CD14-positive monocyte (primary cell): ENCODE data around the gene VAV2. TPM values are rescaled to one million over a fixed set of nuclear protein-coding genes. Genes with fewer than 3 reads are reported as not detected.

Source experiments
- DNase-seq, 3 donors: peaks; one replicate each; pipeline ENCODE4 v3.0.0-alpha.2; 2011 to 2022
- H2AFZ ChIP-seq: 2 replicates; pipeline ENCODE4 v1.6.0; 2012; ENCODE audit warnings: mild to moderate bottlenecking, low read depth, low read length, inconsistent platforms; ENCODE audit not compliant: insufficient read depth, poor library complexity, severe bottlenecking
- H3K27ac ChIP-seq, 2 donors: 1 replicate in 1 of 2; 2 replicates in 1 of 2; pipeline ENCODE4 v1.5.1; 2012 to 2013; ENCODE audit warnings: low read length in 2 of 2, control low read depth in 1 of 2, inconsistent platforms in 1 of 2, low read depth in 1 of 2, mild to moderate bottlenecking in 1 of 2
- H3K27me3 ChIP-seq, 2 donors: one replicate each; pipeline versions ENCODE4 v1.6.0 to v1.6.1; 2011 to 2013; ENCODE audit warnings: low read length in 2 of 2; ENCODE audit not compliant: control insufficient read depth in 2 of 2, insufficient read depth in 2 of 2
- H3K36me3 ChIP-seq, 2 donors: replicated peaks in 1 of 2; 1 replicate in 1 of 2; 2 replicates in 1 of 2; pipeline versions ENCODE4 v1.5.1 to v1.6.1; 2012 to 2013; ENCODE audit warnings: low read length in 2 of 2, control low read depth in 1 of 2, inconsistent platforms in 1 of 2, mild to moderate bottlenecking in 1 of 2; ENCODE audit not compliant: insufficient read depth in 2 of 2, control insufficient read depth in 1 of 2
- H3K4me1 ChIP-seq, 2 donors: 1 replicate in 1 of 2; 2 replicates in 1 of 2; pipeline versions ENCODE4 v1.5.1 to v1.6.1; 2012 to 2013; ENCODE audit warnings: low read length in 2 of 2, control low read depth in 1 of 2, inconsistent platforms in 1 of 2, mild to moderate bottlenecking in 1 of 2, moderate library complexity in 1 of 2; ENCODE audit not compliant: insufficient read depth in 2 of 2, control insufficient read depth in 1 of 2
- H3K4me2 ChIP-seq: replicated peaks from 2 replicates; pipeline ENCODE3; 2012; ENCODE audit warnings: low read length, moderate library complexity, mild to moderate bottlenecking; ENCODE audit not compliant: poor library complexity, severe bottlenecking; ENCODE audit errors: extremely low read depth
- H3K4me3 ChIP-seq, 3 experiments: fragments of 200-600 bp in 1 of 3; sonication (generic) in 1 of 3; replicated peaks in 1 of 3; 1 replicate in 2 of 3; 2 replicates in 1 of 3; pipeline ENCODE4 v1.5.1; 2011 to 2013; ENCODE audit warnings: low read length in 3 of 3, mild to moderate bottlenecking in 3 of 3, control low read depth in 2 of 3, low read depth in 2 of 3, inconsistent platforms in 1 of 3, moderate library complexity in 1 of 3
- H3K79me2 ChIP-seq: 2 replicates; pipeline ENCODE4 v1.6.0; 2012; ENCODE audit warnings: mild to moderate bottlenecking, control low read depth, inconsistent platforms, low read length, moderate library complexity; ENCODE audit not compliant: insufficient read depth
- H3K9ac ChIP-seq: 2 replicates; pipeline ENCODE4 v1.6.0; 2017; ENCODE audit warnings: low read length, mild to moderate bottlenecking; ENCODE audit not compliant: insufficient read depth, poor library complexity, severe bottlenecking
- H3K9me3 ChIP-seq, 2 donors: replicated peaks in 1 of 2; 1 replicate in 1 of 2; 2 replicates in 1 of 2; pipeline versions ENCODE4 v1.5.1 to v1.6.1; 2012 to 2013; ENCODE audit warnings: low read length in 2 of 2, control low read depth in 1 of 2; ENCODE audit not compliant: control insufficient read depth in 1 of 2, insufficient read depth in 1 of 2
- H4K20me1 ChIP-seq: 2 replicates; pipeline ENCODE4 v1.6.0; 2012; ENCODE audit warnings: mild to moderate bottlenecking, low read length, control low read depth, moderate library complexity; ENCODE audit not compliant: insufficient read depth
- H3K27ac Mint-ChIP-seq, 7 donors: one replicate each; pipeline ENCODE4 v1.8.0; 2020; ENCODE audit warnings: mild to moderate bottlenecking in 7 of 7, mixed read lengths in 7 of 7, moderate library complexity in 6 of 7, inconsistent platforms in 2 of 7
- H3K27me3 Mint-ChIP-seq, 3 donors: one replicate each; pipeline ENCODE4 v1.8.0; 2021 to 2022; ENCODE audit warnings: low read depth in 3 of 3, mild to moderate bottlenecking in 3 of 3, mixed read lengths in 3 of 3, moderate library complexity in 3 of 3, inconsistent platforms in 1 of 3
- H3K36me3 Mint-ChIP-seq, 2 donors: one replicate each; pipeline ENCODE4 v1.8.0; 2020; ENCODE audit warnings: mixed read lengths in 2 of 2, inconsistent platforms in 1 of 2, mild to moderate bottlenecking in 1 of 2
- H3K4me1 Mint-ChIP-seq: one replicate; pipeline ENCODE4 v1.8.0; 2020; ENCODE audit warnings: mild to moderate bottlenecking, mixed read lengths
- H3K4me3 Mint-ChIP-seq, 2 donors: one replicate each; pipeline ENCODE4 v1.8.0; 2020; ENCODE audit warnings: mild to moderate bottlenecking in 2 of 2, mixed read lengths in 2 of 2, moderate library complexity in 1 of 2
- H3K9me3 Mint-ChIP-seq, 7 donors: one replicate each; pipeline ENCODE4 v1.8.0; 2020 to 2022; ENCODE audit warnings: mixed read lengths in 7 of 7, mild to moderate bottlenecking in 6 of 7, moderate library complexity in 6 of 7, inconsistent platforms in 2 of 7
- WGBS: methylation state at CpG from one replicate; pipeline ENCODE4 v1.1.5; 2013; ENCODE audit warnings: missing lambda C conversion rate; ENCODE audit not compliant: insufficient coverage; 5-methylcytosine and 5-hydroxymethylcytosine counted together
- intact Hi-C, 2 donors: fragments of 100-400 bp; cut with micrococcal nuclease; formaldehyde crosslinking; loops; one replicate each; pipeline versions ENCODE4 v1.15.0 to v1.15.1; 2023
- polyA plus RNA-seq, 3 donors: library from polyadenylated mRNA; depleted of rRNA in 1 of 3; unstranded in 2 of 3; stranded (reverse) in 1 of 3; fragments of 300-500 nt in 2 of 3; fragments of >200 nt in 1 of 3; fragmentation: Illumina TruSeq in 2 of 3; gene quantifications; 1 replicate in 2 of 3; 2 replicates in 1 of 3; pipeline ENCODE4 v1.2.3, GENCODE V29; 2012 to 2021
- TF ChIP-seq, protein P1 (sequence below): fragments of 200-600 bp; IDR thresholded peaks from one replicate; pipeline ENCODE4 v1.8.0; 2022; ENCODE audit warnings: antibody characterized with exemption, mild to moderate bottlenecking

Gene VAV2
- polyA plus RNA-seq, 3 donors: 2.3 to 13.6 (median 2.3) TPM

GRCh38 chr9:134025606-134026541 lies 33.8 kb upstream of the VAV2 start:
- intact Hi-C loops: loop anchor here (1.0 to 10.0 kb wide), 5 partner anchors 41 to 689 kb away; partner anchors contain the start of genes CACFD1 (in 1 of the 2), SLC2A6 (in 1 of the 2) and SURF6 (in 1 of the 2)
- no peaks in the 10 kb centered on the region for H3K79me2 ChIP-seq
- H3K4me2 ChIP-seq: peak overlapping the region; percentile 76
- no peaks in the 10 kb centered on the region for H3K9me3 ChIP-seq
- Mint-ChIP-seq H3K4me3 (peak overlapping the region; percentile 77 to 88), H3K27me3 (peaks cover 0 to 3% (median 1%) of the 10 kb centered on the region in 3 donors), H3K36me3 (peaks cover 7 to 21% of the 10 kb centered on the region in 2 donors), H3K9me3 (peaks cover 0 to 3% (median 0%) of the 10 kb centered on the region in 7 donors), H3K27ac (peak overlapping the region in 4 of 7 donors; percentile 20 to 77 (median 33)), H3K4me1 (peaks cover 11% of the 10 kb centered on the region)
- H3K9ac ChIP-seq: peak overlapping the region; percentile 59
- 17% methylated on average over 66 of the region's 66 CpGs for WGBS
- H4K20me1 ChIP-seq: peaks cover 3% of the 10 kb centered on the region
- H3K27me3 ChIP-seq: no peaks in the 10 kb centered on the region
- TF ChIP-seq, protein P1, sequence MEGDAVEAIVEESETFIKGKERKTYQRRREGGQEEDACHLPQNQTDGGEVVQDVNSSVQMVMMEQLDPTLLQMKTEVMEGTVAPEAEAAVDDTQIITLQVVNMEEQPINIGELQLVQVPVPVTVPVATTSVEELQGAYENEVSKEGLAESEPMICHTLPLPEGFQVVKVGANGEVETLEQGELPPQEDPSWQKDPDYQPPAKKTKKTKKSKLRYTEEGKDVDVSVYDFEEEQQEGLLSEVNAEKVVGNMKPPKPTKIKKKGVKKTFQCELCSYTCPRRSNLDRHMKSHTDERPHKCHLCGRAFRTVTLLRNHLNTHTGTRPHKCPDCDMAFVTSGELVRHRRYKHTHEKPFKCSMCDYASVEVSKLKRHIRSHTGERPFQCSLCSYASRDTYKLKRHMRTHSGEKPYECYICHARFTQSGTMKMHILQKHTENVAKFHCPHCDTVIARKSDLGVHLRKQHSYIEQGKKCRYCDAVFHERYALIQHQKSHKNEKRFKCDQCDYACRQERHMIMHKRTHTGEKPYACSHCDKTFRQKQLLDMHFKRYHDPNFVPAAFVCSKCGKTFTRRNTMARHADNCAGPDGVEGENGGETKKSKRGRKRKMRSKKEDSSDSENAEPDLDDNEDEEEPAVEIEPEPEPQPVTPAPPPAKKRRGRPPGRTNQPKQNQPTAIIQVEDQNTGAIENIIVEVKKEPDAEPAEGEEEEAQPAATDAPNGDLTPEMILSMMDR: peak; percentile 34
- H2AFZ ChIP-seq: peak overlapping the region; percentile 82
- no peak overlapping the region for H3K27ac ChIP-seq
- peak; percentile 16 to 45 (median 16) for DNase-seq
- peaks cover 5 to 19% of the 10 kb centered on the region in 2 donors for H3K36me3 ChIP-seq
- peaks cover 12 to 13% of the 10 kb centered on the region in 2 donors for H3K4me1 ChIP-seq
- peak overlapping the region; percentile 63 to 80 (median 70) for H3K4me3 ChIP-seq

DNA sequence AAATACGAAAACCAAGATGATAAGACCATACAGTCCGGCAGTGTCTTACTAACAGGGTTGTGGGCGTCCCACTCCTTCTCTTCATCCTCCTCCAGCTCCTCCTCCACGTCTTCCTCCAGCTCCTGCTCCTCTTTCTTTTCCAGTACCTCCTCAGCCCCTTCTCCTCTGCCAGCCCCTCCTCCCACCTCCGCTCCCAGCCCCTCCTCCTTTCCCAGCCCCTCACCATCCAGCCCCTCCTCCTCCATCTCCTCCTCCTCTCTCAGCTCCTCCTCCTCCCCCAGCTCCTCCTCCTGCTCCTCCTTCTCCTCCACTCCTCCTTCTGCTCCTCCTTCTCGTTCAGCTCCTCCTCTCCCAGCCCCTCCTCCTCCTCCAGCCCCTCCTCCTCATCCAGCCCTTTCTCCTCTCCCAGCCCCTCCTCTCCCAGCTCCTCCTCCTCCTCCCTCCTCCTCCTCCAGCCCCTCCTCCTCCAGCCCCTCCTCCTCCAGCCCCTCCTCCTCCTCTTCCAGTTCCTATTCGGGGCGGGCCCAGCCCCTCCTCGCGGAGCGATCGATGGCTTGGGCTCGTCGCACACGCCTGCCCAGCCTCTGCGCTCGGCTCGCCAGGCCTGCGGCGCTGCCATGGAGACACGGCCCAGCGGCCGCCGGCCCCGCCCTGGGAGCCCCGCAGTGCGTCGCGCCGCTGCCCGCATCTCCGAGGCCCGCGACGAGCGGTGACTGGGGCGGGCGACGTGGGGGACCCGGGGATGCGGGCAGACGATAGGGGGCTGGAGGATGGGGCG lies 32.9 kb upstream of the VAV2 start, which contains the start of gene BRD3OS:
BRD3OS (plus strand) TSS at position 654 of the 778 bp plus-strand sequence. CDS start 1,267 bp downstream, outside the sequence.
- peaks cover 0 to 16% of the 10 kb centered on the region in 2 donors for H3K36me3 Mint-ChIP-seq
- H3K4me1 ChIP-seq: peaks cover 12 to 13% of the 10 kb centered on the region in 2 donors
- H3K4me3 Mint-ChIP-seq: peak within 1 kb of the TSS; percentile 77 to 88
- H3K9ac ChIP-seq: peak within 1 kb of the TSS; percentile 59
- H3K9me3 Mint-ChIP-seq: peaks cover 0 to 5% (median 0%) of the 10 kb centered on the region in 7 donors
- under 1% methylated on average over 26 of the region's 43 CpGs for WGBS
- intact Hi-C loops: loop anchor here (1.0 to 10.0 kb wide), 5 partner anchors 42 to 688 kb away; partner anchors contain the start of genes CACFD1 (in 1 of the 2), SLC2A6 (in 1 of the 2) and SURF6 (in 1 of the 2)
- H3K4me3 ChIP-seq: peak within 1 kb of the TSS; percentile 63 to 80 (median 70)
- peak within 1 kb of the TSS; percentile 82 for H2AFZ ChIP-seq
- no peak within 1 kb of the TSS for H3K27ac ChIP-seq
- peaks cover 13% of the 10 kb centered on the region for H3K4me1 Mint-ChIP-seq
- H3K9me3 ChIP-seq: no peaks in the 10 kb centered on the region
- DNase-seq: peak; percentile 95 to 99 (median 99)
- TF ChIP-seq, protein P1: no peak
- peaks cover 0 to 10% of the 10 kb centered on the region in 2 donors for H3K36me3 ChIP-seq
- H3K27me3 Mint-ChIP-seq: peaks cover 0 to 3% (median 1%) of the 10 kb centered on the region in 3 donors
- H3K27ac Mint-ChIP-seq: peak within 1 kb of the TSS in 5 of 7 donors; percentile 24 to 89 (median 50)
- peaks cover 3% of the 10 kb centered on the region for H4K20me1 ChIP-seq
- no peaks in the 10 kb centered on the region for H3K27me3 ChIP-seq
- peak within 1 kb of the TSS; percentile 76 for H3K4me2 ChIP-seq
- no peaks in the 10 kb centered on the region for H3K79me2 ChIP-seq
